Ascending aorta (tissue), 2 donors: ENCODE measurements around the gene WBP2. TPM values are rescaled to one million over a fixed set of nuclear protein-coding genes. Genes with fewer than 3 reads are reported as not detected.

Experiments
- DNase-seq, 2 donors: peaks; one replicate each; pipeline ENCODE4 v3.0.0-alpha.2; 2019; ENCODE audit warnings: low spot score in 2 of 2
- H3K27ac ChIP-seq, 2 donors: fragments of 200-600 bp; sonication (generic); one replicate each; pipeline ENCODE4 v1.5.1; 2016 to 2017; ENCODE audit warnings: mild to moderate bottlenecking in 1 of 2
- H3K27me3 ChIP-seq: fragments of 200-600 bp; sonication (generic); one replicate; pipeline ENCODE4 v1.5.1; 2017
- H3K36me3 ChIP-seq, 2 donors: fragments of 200-600 bp; sonication (generic); one replicate each; pipeline ENCODE4 v1.5.1; 2016
- H3K4me1 ChIP-seq, 2 donors: fragments of 200-600 bp; sonication (generic); one replicate each; pipeline ENCODE4 v1.5.1; 2016 to 2017; ENCODE audit warnings: mild to moderate bottlenecking in 1 of 2
- H3K4me3 ChIP-seq, 2 donors: fragments of 200-600 bp; sonication (generic); one replicate each; pipeline ENCODE4 v1.5.1; 2016 to 2017; ENCODE audit warnings: mild to moderate bottlenecking in 1 of 2
- H3K9me3 ChIP-seq, 2 donors: fragments of 200-600 bp; sonication (generic); one replicate each; pipeline ENCODE4 v1.5.1; 2016
- intact Hi-C: fragments of 100-400 bp; cut with DNase I; formaldehyde crosslinking; loops from one replicate; pipeline ENCODE4 v1.15.1; 2023
- total RNA-seq: library from RNA; depleted of rRNA; stranded (reverse); fragments of >200 nt; gene quantifications from one replicate; pipeline ENCODE4 v1.1.0, GENCODE V29; 2016
- TF ChIP-seq, protein P1 (sequence below), 3 experiments: fragments of 200-600 bp in 2 of 3; fragments of 450-650 bp in 1 of 3; sonication (generic) in 2 of 3; IDR thresholded peaks; one replicate each; pipeline ENCODE4 v1.5.1; 2016 to 2019; ENCODE audit warnings: antibody characterized with exemption in 3 of 3, mild to moderate bottlenecking in 1 of 3, moderate library complexity in 1 of 3

The WBP2 gene
- total RNA-seq, 1 donor from 2014 or later: 50.7 TPM

DNA sequence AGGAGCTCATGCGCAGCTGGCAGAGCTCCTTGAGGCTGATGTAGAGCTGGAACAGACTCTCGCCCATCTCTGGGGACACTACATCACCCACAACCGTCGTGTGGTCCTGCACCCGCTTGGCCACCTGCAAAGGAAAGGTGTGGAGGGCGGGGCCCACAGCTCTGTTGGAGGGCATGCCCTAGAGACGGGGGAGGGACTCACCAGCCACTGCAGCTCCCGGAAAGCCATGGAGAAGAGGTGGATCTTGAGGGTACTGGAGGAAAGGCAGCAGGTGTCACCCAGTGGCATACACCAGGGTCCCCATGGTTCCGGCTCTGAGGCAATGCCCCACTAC is 19.5 kb downstream of the WBP2 start:
- TF ChIP-seq, protein P1, sequence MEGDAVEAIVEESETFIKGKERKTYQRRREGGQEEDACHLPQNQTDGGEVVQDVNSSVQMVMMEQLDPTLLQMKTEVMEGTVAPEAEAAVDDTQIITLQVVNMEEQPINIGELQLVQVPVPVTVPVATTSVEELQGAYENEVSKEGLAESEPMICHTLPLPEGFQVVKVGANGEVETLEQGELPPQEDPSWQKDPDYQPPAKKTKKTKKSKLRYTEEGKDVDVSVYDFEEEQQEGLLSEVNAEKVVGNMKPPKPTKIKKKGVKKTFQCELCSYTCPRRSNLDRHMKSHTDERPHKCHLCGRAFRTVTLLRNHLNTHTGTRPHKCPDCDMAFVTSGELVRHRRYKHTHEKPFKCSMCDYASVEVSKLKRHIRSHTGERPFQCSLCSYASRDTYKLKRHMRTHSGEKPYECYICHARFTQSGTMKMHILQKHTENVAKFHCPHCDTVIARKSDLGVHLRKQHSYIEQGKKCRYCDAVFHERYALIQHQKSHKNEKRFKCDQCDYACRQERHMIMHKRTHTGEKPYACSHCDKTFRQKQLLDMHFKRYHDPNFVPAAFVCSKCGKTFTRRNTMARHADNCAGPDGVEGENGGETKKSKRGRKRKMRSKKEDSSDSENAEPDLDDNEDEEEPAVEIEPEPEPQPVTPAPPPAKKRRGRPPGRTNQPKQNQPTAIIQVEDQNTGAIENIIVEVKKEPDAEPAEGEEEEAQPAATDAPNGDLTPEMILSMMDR (IDR thresholded peaks at IDR 0.05): no peak
- H3K36me3 ChIP-seq: peaks cover 14 to 54% of the 10 kb centered on the region in 2 donors
- no peak for DNase-seq
- no peaks in the 10 kb centered on the region for H3K9me3 ChIP-seq
- H3K4me3 ChIP-seq: no peak overlapping the region
- H3K27me3 ChIP-seq: no peaks in the 10 kb centered on the region
- no peak overlapping the region for H3K27ac ChIP-seq
- H3K4me1 ChIP-seq: no peaks in the 10 kb centered on the region
- intact Hi-C loops: no loop called here

DNA sequence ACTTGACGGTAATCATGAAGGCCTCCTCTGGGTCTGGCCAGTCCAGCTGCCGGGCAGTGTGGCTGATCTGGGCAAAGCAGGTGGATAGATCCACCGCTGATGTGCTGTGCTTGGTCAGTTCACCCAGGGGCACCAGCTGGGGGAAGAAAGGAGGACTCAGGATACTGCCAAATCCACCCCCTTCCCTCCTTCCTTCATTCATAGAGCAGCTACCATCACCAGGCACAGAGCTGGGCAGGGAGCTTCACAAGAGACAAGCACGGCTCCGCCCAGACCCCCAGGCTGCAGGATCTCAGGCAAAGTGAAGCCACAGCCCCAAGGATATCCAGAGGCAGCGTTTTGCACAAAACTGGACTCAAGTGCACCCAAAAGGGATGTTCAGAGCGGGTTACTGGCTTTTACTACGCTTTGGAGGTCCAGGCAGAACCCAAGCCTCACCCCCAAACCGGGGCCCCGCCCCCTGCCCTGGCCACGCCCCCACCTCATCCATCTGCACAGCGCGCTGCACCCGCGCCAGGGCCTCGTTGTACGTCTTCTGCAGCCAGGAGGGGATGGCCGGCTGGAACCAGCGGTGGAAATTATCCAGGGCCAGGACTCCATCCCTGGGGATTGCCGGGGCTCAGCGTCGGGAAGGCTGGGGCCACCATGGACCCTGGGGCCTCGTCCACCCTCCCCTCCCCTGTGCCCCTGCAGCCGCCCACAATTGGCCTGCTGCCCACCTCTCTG is 20.0 kb downstream of the WBP2 start:
- no peak for DNase-seq
- no peak overlapping the region for H3K27ac ChIP-seq
- intact Hi-C loops: no loop called here
- TF ChIP-seq, protein P1 (IDR thresholded peaks at IDR 0.05): no peak
- H3K4me1 ChIP-seq: no peaks in the 10 kb centered on the region
- H3K9me3 ChIP-seq: no peaks in the 10 kb centered on the region
- H3K27me3 ChIP-seq: no peaks in the 10 kb centered on the region
- peaks cover 17 to 54% of the 10 kb centered on the region in 2 donors for H3K36me3 ChIP-seq
- H3K4me3 ChIP-seq: no peak overlapping the region

DNA sequence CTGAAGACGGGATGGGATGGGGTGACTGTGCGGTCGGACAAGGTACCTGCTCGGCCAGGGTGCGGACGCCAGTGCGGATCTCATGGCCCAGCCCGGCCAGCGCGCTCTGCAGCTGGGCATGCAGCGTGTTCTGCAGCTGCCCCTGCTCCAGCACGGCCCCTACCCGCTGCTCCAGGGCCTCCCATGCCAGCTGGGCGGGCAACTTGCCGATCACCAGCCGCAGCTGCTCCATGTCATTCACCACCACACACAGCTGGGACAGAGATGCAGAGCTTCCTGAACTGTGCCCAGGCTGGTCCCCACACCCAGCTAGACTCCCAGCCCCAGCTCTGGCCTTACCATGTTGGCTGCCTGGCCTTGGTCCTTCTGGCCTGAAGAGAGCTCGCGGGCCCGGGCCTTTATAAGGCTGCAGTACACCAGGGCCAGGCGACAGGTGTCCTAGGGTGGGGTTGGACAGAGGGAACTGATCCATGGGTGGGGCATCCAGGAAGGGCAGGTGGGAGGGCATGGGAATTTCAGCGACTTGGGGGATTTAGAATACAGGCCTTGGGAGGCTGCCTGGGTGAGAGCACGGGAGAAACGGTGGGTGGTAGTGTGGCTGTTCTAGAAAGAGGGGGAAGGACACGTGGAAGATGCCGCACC is 20.7 kb downstream of the WBP2 start:
- Histone ChIP-seq H3K9me3 (no peaks in the 10 kb centered on the region), H3K27me3 (no peaks in the 10 kb centered on the region), H3K36me3 (peaks cover 17 to 55% of the 10 kb centered on the region in 2 donors), H3K4me3 (no peak overlapping the region), H3K27ac (no peak overlapping the region), H3K4me1 (no peaks in the 10 kb centered on the region)
- TF ChIP-seq, protein P1 (IDR thresholded peaks at IDR 0.05): no peak
- intact Hi-C loops: no loop called here
- DNase-seq: no peak

DNA sequence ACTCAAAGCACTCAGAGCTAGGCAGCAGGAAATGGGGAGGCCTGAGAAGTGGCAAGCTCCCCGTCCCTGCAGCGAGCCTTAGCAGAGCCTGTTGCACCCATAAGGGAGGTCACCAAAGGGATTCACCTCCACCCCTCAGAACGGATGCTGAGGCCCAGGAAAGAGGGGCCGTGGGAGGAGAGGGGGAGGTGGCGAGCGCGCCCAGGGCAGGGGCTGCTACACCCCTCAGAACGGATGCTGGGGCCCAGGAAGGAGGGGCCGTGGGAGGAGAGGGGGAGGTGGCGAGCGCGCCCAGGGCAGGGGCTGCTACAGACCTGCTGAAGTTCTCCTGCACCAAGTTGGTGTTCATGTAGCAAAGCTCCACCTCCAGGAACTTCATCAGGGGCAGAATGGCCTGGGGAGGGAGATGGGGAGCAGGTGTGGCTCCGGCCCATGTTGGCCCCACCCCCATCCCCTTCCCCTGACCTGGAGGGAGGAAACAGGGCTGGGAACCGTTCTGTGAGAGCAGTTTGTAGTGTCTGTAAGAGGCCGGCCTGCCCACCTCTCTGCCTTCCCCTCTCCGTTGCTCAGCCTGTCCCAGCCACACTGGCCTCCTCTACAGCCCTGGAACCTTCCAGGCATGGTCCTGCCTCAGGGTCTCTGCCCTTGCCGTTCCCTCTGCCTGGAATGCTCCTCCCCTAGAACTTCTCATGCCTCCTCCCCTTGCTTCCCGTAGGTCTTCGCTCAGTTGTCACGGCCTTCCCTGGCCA is 22.3 kb downstream of the WBP2 start:
- DNase-seq: no peak
- H3K27ac ChIP-seq: peak overlapping the region in 1 of 2 donors; percentile 35
- H3K27me3 ChIP-seq: no peaks in the 10 kb centered on the region
- TF ChIP-seq, protein P1 (IDR thresholded peaks at IDR 0.05): no peak
- no peak overlapping the region for H3K4me3 ChIP-seq
- intact Hi-C loops: no loop called here
- H3K36me3 ChIP-seq: peaks cover 21 to 45% of the 10 kb centered on the region in 2 donors
- H3K4me1 ChIP-seq: peaks cover 2 to 5% of the 10 kb centered on the region in 2 donors
- H3K9me3 ChIP-seq: no peaks in the 10 kb centered on the region

DNA sequence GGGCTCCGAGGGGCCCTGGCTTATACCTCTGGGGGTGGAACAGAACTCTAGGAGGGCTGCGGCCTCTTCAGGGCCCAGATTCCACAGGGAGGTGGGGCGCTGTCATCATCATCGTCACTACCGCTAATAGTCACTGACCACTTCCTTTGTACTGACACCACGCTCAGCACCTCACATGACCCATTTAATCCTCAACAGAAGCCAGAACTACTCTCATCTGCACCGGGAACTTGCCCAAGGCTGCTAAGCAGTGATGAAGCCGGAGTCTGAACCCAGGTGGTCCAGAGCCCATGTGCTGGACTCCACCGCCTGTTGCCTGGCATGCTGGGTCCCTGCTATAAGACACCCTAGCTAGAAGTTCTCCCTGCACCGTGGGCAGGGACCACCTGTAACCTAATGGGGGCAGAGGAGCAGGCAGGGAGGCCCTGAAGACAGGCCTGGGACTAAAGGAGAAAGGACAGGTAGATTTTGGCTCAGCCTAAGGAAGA is 22.9 kb downstream of the WBP2 start:
- Histone ChIP-seq H3K27ac (peak overlapping the region in 1 of 2 donors; percentile 35), H3K4me1 (peaks cover 8 to 11% of the 10 kb centered on the region in 2 donors), H3K27me3 (no peaks in the 10 kb centered on the region), H3K9me3 (no peaks in the 10 kb centered on the region), H3K4me3 (no peak overlapping the region), H3K36me3 (peaks cover 21 to 45% of the 10 kb centered on the region in 2 donors)
- TF ChIP-seq, protein P1 (IDR thresholded peaks at IDR 0.05): no peak
- no peak for DNase-seq
- intact Hi-C loops: no loop called here
